ENCODE results near the gene MCAT. TPM values are rescaled to one million over a fixed set of nuclear protein-coding genes. Genes with fewer than 3 reads are reported as not detected.
A peak's percentile ranks its signal among the peaks of the same experiment; 100 is the strongest.

Gene MCAT
- total RNA-seq, 1 donor from 2014 or later = 25.7 TPM

DNA sequence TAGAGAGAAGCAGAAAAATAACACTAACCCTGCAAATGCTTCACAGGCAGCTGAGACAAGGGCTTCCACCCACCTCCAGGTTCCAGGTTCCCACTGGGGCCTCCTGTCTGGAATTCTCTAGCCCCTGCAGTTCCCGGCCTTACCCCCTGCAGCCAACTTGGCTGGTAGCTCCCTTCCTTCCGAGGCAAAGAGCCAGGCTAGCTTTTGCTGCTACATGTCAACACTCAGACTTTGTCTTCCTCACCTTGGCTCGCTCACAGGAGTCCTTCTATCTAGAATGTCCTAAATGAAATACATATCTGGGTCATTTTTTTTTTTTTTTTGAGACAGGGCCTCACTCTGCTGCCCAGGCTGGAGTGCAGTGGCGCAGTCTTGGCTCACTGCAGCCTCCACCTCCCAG, 44.1 kb downstream of the MCAT start:
- Mint-ChIP-seq H3K4me1 (peaks cover 30% of the 10 kb centered on the region), H3K27ac (ENCODE audit: unreplicated experiment) (no peak overlapping the region), H3K27me3 (ENCODE audit: low read depth) (no peaks in the 10 kb centered on the region), H3K4me3 (no peak overlapping the region), H3K9me3 (peaks cover 5% of the 10 kb centered on the region), H3K36me3 (ENCODE audit: low read depth) (peaks cover 5% of the 10 kb centered on the region)
- TF ChIP-seq, protein P1, sequence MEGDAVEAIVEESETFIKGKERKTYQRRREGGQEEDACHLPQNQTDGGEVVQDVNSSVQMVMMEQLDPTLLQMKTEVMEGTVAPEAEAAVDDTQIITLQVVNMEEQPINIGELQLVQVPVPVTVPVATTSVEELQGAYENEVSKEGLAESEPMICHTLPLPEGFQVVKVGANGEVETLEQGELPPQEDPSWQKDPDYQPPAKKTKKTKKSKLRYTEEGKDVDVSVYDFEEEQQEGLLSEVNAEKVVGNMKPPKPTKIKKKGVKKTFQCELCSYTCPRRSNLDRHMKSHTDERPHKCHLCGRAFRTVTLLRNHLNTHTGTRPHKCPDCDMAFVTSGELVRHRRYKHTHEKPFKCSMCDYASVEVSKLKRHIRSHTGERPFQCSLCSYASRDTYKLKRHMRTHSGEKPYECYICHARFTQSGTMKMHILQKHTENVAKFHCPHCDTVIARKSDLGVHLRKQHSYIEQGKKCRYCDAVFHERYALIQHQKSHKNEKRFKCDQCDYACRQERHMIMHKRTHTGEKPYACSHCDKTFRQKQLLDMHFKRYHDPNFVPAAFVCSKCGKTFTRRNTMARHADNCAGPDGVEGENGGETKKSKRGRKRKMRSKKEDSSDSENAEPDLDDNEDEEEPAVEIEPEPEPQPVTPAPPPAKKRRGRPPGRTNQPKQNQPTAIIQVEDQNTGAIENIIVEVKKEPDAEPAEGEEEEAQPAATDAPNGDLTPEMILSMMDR (conservative IDR thresholded peaks at IDR 0.05) = no peak
- DNase-seq (ENCODE audit: low read depth, low spot score) = no peak

GRCh38 chr22:43098356-43098755, 44.8 kb downstream of the MCAT start:
- Mint-ChIP-seq H3K4me1 (peaks cover 22% of the 10 kb centered on the region), H3K27ac (ENCODE audit: unreplicated experiment) (no peak overlapping the region), H3K36me3 (ENCODE audit: low read depth) (peaks cover 5% of the 10 kb centered on the region), H3K27me3 (ENCODE audit: low read depth) (no peaks in the 10 kb centered on the region), H3K4me3 (no peak overlapping the region), H3K9me3 (peaks cover 5% of the 10 kb centered on the region)
- no peak for DNase-seq (ENCODE audit: low read depth, low spot score)
- TF ChIP-seq, protein P1 (conservative IDR thresholded peaks at IDR 0.05) = no peak

DNA sequence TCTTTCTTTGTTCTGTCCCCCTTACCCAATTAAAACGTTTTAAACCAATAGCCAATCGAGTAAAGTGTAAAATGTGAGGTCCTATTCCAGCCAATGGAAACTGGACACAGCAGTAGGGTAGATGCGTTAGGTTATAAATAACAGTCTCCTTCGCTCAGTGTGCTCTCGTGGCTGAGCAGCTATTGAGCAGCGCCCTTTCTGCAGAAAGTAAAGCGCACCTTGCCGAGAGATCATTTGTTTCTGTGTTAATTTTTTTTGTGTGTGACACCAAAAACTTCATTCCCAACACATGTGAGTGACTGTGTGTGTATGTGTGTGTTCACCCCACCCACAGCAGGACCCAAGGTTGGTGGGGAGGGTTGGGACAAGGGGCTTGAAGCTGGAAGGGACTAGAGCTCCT, 46.8 kb downstream of the MCAT start:
- TF ChIP-seq, protein P1 (conservative IDR thresholded peaks at IDR 0.05) = no peak
- Mint-ChIP-seq H3K36me3 (ENCODE audit: low read depth) (peaks cover 5% of the 10 kb centered on the region), H3K27me3 (ENCODE audit: low read depth) (no peaks in the 10 kb centered on the region)

GRCh38 chr22:43094551-43094950, 48.6 kb downstream of the MCAT start:
- Mint-ChIP-seq H3K36me3 (ENCODE audit: low read depth) (peaks cover 5% of the 10 kb centered on the region), H3K27ac (ENCODE audit: unreplicated experiment) (no peak overlapping the region), H3K4me1 (peaks cover 10% of the 10 kb centered on the region), H3K9me3 (peaks cover 5% of the 10 kb centered on the region), H3K4me3 (no peak overlapping the region), H3K27me3 (ENCODE audit: low read depth) (no peaks in the 10 kb centered on the region)
- TF ChIP-seq, protein P1 (conservative IDR thresholded peaks at IDR 0.05) = no peak
- no peak for DNase-seq (ENCODE audit: low read depth, low spot score)

More for the DNA sequence above, 46.8 kb downstream of the MCAT start:
- no peak overlapping the region for H3K4me3 Mint-ChIP-seq
- no peak for DNase-seq (ENCODE audit: low read depth, low spot score)
- no peak overlapping the region for H3K27ac Mint-ChIP-seq (ENCODE audit: unreplicated experiment)
- H3K4me1 Mint-ChIP-seq = peaks cover 12% of the 10 kb centered on the region
- peaks cover 5% of the 10 kb centered on the region for H3K9me3 Mint-ChIP-seq

DNA sequence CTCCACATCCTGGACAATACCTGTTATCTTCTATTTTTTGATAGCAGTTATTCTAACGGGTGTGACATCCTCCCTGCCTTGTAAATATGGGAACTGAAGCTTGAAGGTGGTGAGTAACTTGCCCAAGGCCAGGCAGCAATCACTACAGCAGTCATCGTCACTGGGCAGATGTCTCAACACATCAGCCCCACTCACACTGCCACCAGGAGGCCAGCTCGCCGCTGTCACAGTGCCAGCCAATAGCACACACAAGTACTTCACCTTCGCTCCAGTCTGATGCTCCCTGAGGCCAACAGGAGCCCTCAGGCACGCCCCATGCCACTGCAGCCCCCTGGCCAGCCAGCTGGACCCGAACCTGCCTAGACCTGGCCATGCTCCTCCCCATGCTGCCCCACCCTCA, 49.1 kb downstream of the MCAT start:
- H3K36me3 Mint-ChIP-seq (ENCODE audit: low read depth) = peaks cover 5% of the 10 kb centered on the region
- H3K9me3 Mint-ChIP-seq = peaks cover 5% of the 10 kb centered on the region
- TF ChIP-seq, protein P1 (conservative IDR thresholded peaks at IDR 0.05) = peak; percentile 15
- peaks cover 12% of the 10 kb centered on the region for H3K4me1 Mint-ChIP-seq
- no peak overlapping the region for H3K4me3 Mint-ChIP-seq
- DNase-seq (ENCODE audit: low read depth, low spot score) = no peak
- H3K27me3 Mint-ChIP-seq (ENCODE audit: low read depth) = no peaks in the 10 kb centered on the region
- no peak overlapping the region for H3K27ac Mint-ChIP-seq (ENCODE audit: unreplicated experiment)

- H3K4me1 Mint-ChIP-seq = peaks cover 18% of the 10 kb centered on the region
- DNase-seq (ENCODE audit: low read depth, low spot score) = no peak
- H3K36me3 Mint-ChIP-seq (ENCODE audit: low read depth) = peaks cover 5% of the 10 kb centered on the region
- H3K27me3 Mint-ChIP-seq (ENCODE audit: low read depth) = no peaks in the 10 kb centered on the region
- H3K9me3 Mint-ChIP-seq = peaks cover 5% of the 10 kb centered on the region
- peak overlapping the region; percentile 50 for H3K27ac Mint-ChIP-seq (ENCODE audit: unreplicated experiment)
- TF ChIP-seq, protein P1 (conservative IDR thresholded peaks at IDR 0.05) = no peak
- no peak overlapping the region for H3K4me3 Mint-ChIP-seq
Observed at GRCh38 chr22:43092085-43092484, 51.1 kb downstream of the MCAT start.
